ENCODE results near the gene MET.

DNA sequence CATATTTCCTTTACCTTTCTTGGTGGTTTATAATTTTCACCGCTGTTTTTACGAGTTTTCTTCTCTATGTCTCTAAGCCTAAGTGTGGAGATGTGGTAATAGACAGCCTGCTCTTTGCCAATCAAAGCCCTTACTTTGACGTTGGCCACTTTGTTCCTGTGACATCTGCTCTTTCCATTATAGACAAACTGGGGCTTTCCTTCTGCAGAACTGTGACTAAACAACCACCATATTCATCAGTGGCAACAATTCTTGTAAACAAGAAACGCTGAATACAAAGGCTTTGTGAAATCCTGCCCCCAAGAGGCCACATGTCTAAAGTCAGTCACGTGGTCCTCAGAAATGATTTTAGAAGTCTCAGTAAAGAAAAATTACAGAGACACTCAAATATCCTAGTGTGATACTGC is 130.8 kb downstream of the MET start:
- TF ChIP-seq, protein P1, sequence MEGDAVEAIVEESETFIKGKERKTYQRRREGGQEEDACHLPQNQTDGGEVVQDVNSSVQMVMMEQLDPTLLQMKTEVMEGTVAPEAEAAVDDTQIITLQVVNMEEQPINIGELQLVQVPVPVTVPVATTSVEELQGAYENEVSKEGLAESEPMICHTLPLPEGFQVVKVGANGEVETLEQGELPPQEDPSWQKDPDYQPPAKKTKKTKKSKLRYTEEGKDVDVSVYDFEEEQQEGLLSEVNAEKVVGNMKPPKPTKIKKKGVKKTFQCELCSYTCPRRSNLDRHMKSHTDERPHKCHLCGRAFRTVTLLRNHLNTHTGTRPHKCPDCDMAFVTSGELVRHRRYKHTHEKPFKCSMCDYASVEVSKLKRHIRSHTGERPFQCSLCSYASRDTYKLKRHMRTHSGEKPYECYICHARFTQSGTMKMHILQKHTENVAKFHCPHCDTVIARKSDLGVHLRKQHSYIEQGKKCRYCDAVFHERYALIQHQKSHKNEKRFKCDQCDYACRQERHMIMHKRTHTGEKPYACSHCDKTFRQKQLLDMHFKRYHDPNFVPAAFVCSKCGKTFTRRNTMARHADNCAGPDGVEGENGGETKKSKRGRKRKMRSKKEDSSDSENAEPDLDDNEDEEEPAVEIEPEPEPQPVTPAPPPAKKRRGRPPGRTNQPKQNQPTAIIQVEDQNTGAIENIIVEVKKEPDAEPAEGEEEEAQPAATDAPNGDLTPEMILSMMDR (IDR thresholded peaks at IDR 0.05): no peak
- TF ChIP-seq POLR2A (IDR thresholded peaks at IDR 0.05): no peak
